GM23338 (cell line): ENCODE results near the gene TRABD2A. TPM values are rescaled to one million over a fixed set of nuclear protein-coding genes. Genes with fewer than 3 reads are reported as not detected.

Experiments
- ATAC-seq: fragments of 200-7000 bp; cut with Tn5 transposase; 3 replicates; pipeline ENCODE4 v1.9.1; 2020
- DNase-seq: peaks from one replicate; pipeline ENCODE4 v3.0.0-alpha.2; 2015; ENCODE audit warnings: low spot score
- H2AFZ ChIP-seq: fragments of 200-600 bp; sonication (generic); 2 replicates; pipeline ENCODE4 v1.8.0; 2016; ENCODE audit warnings: antibody characterized with exemption, mild to moderate bottlenecking, moderate library complexity
- H3F3A ChIP-seq: fragments of 200-600 bp; sonication (generic); replicated peaks from 2 replicates; pipeline ENCODE4 v1.8.0; 2017; ENCODE audit warnings: antibody characterized with exemption, mixed run types, low read depth
- H3K27ac ChIP-seq: fragments of 200-600 bp; sonication (generic); 2 replicates; pipeline ENCODE4 v1.6.1; 2016; ENCODE audit warnings: low read depth
- H3K27me3 ChIP-seq: fragments of 200-600 bp; sonication (generic); 2 replicates; pipeline ENCODE4 v1.8.0; 2016; ENCODE audit warnings: mild to moderate bottlenecking, mixed run types, moderate library complexity; ENCODE audit not compliant: insufficient read depth
- H3K36me3 ChIP-seq: fragments of 200-600 bp; sonication (generic); 2 replicates; pipeline ENCODE4 v1.8.0; 2016; ENCODE audit warnings: mild to moderate bottlenecking; ENCODE audit not compliant: insufficient read depth
- H3K4me1 ChIP-seq: fragments of 200-600 bp; sonication (generic); 2 replicates; pipeline ENCODE4 v1.8.0; 2016; ENCODE audit warnings: mild to moderate bottlenecking, moderate library complexity; ENCODE audit not compliant: insufficient read depth
- H3K4me2 ChIP-seq: fragments of 200-600 bp; sonication (generic); 2 replicates; pipeline ENCODE4 v1.7.1; 2017; ENCODE audit warnings: mixed run types
- H3K4me3 ChIP-seq: fragments of 200-600 bp; sonication (generic); 2 replicates; pipeline ENCODE4 v1.6.1; 2016; ENCODE audit warnings: mixed run types
- H3K79me2 ChIP-seq: fragments of 200-600 bp; sonication (generic); replicated peaks from 2 replicates; pipeline ENCODE4 v1.8.0; 2017; ENCODE audit warnings: mild to moderate bottlenecking; ENCODE audit not compliant: insufficient read depth
- H3K9me2 ChIP-seq: fragments of 200-600 bp; sonication (generic); 2 replicates; pipeline ENCODE4 v1.8.0; 2017; ENCODE audit not compliant: insufficient read depth
- H4K20me1 ChIP-seq: fragments of 200-600 bp; sonication (generic); replicated peaks from 2 replicates; pipeline ENCODE4 v1.8.0; 2017; ENCODE audit warnings: mild to moderate bottlenecking; ENCODE audit not compliant: insufficient read depth
- H3K27ac Mint-ChIP-seq: 2 replicates; pipeline ENCODE4 v1.8.0; 2020; ENCODE audit warnings: inconsistent platforms, mild to moderate bottlenecking, moderate library complexity, mixed read lengths
- H3K27me3 Mint-ChIP-seq: 3 replicates; pipeline ENCODE4 v1.8.0; 2022; ENCODE audit warnings: low read depth, mild to moderate bottlenecking, moderate library complexity, mixed read lengths, inconsistent platforms; ENCODE audit not compliant: insufficient read depth, poor library complexity
- H3K36me3 Mint-ChIP-seq: 3 replicates; pipeline ENCODE4 v1.8.0; 2021; ENCODE audit warnings: low read depth, mild to moderate bottlenecking, inconsistent platforms, moderate library complexity, mixed read lengths
- H3K4me1 Mint-ChIP-seq: 3 replicates; pipeline ENCODE4 v1.8.0; 2020; ENCODE audit warnings: mild to moderate bottlenecking, inconsistent platforms, mixed read lengths
- H3K4me3 Mint-ChIP-seq: 3 replicates; pipeline ENCODE4 v1.8.0; 2021; ENCODE audit warnings: moderate library complexity, mild to moderate bottlenecking, inconsistent platforms, mixed read lengths
- H3K9me3 Mint-ChIP-seq: 3 replicates; pipeline ENCODE4 v1.8.0; 2020; ENCODE audit warnings: moderate library complexity, mild to moderate bottlenecking, inconsistent platforms, mixed read lengths
- CREB1 ChIP-seq: fragments of 250-450 bp; sonication (Bioruptor Pico); IDR thresholded peaks from 2 replicates; pipeline ENCODE4 v1.5.0; 2020; ENCODE audit warnings: low read depth, mild to moderate bottlenecking, moderate library complexity
- CTCF ChIP-seq, 2 experiments: fragments of 200-600 bp in 1 of 2; sonication (generic) in 1 of 2; conservative IDR thresholded peaks; 2 replicates each; pipeline versions ENCODE4 v1.5.1 to v1.6.1; 2016 to 2017; ENCODE audit warnings: antibody characterized with exemption in 2 of 2, low read depth in 2 of 2, mild to moderate bottlenecking in 2 of 2, moderate library complexity in 1 of 2
- ETS1 ChIP-seq: IDR thresholded peaks from 2 replicates; pipeline ENCODE4 v1.6.1; 2016; ENCODE audit warnings: antibody characterized with exemption
- EZH2 ChIP-seq: fragments of 200-600 bp; sonication (generic); IDR thresholded peaks from one replicate; pipeline ENCODE4 v1.8.0; 2017; ENCODE audit warnings: antibody characterized with exemption, mild to moderate bottlenecking, low read depth; ENCODE audit not compliant: unreplicated experiment
- EZH2phosphoT487 ChIP-seq: fragments of 200-600 bp; sonication (generic); IDR thresholded peaks from one replicate; pipeline ENCODE4 v1.8.1; 2018; ENCODE audit warnings: antibody characterized with exemption; ENCODE audit not compliant: unreplicated experiment
- JUNB ChIP-seq: IDR thresholded peaks from one replicate; pipeline ENCODE4 v1.6.1; 2016; ENCODE audit warnings: antibody characterized with exemption; ENCODE audit not compliant: unreplicated experiment
- NANOG ChIP-seq: IDR thresholded peaks from 2 replicates; pipeline ENCODE4 v1.6.1; 2016; ENCODE audit warnings: antibody characterized with exemption, borderline replicate concordance
- POLR2AphosphoS5 ChIP-seq: IDR thresholded peaks from 2 replicates; pipeline ENCODE4 v1.6.1; 2016; ENCODE audit warnings: antibody characterized with exemption, low read depth
- REST ChIP-seq: IDR thresholded peaks from one replicate; pipeline ENCODE4 v1.6.1; 2018; ENCODE audit warnings: antibody characterized with exemption; ENCODE audit not compliant: unreplicated experiment
- STAT1 ChIP-seq: IDR thresholded peaks from one replicate; pipeline ENCODE4 v1.6.1; 2016; ENCODE audit warnings: antibody characterized with exemption; ENCODE audit not compliant: unreplicated experiment
- ZNF114 ChIP-seq: fragments of 250-450 bp; sonication (Bioruptor Pico); IDR thresholded peaks from 2 replicates; pipeline ENCODE4 v1.5.0; 2020; ENCODE audit warnings: mild to moderate bottlenecking, moderate library complexity
- ZNF331 ChIP-seq: fragments of 250-450 bp; sonication (Bioruptor Pico); IDR thresholded peaks from 2 replicates; pipeline ENCODE4 v1.5.0; 2020; ENCODE audit warnings: low read depth, mild to moderate bottlenecking, moderate library complexity
- polyA plus RNA-seq: library from polyadenylated mRNA; unstranded; fragments of >200 nt; fragmentation: Nextera tagmentation; extraction: Ambion mirVana; gene quantifications from 2 replicates; pipeline ENCODE4 v1.2.1, GENCODE V29; 2016
- total RNA-seq: library from RNA; depleted of rRNA; stranded (reverse); fragments of >200 nt; shearing (Covaris generic); gene quantifications from 2 replicates; pipeline ENCODE4 v1.2.3, GENCODE V29; 2014

TRABD2A gene
- total and polyA plus RNA-seq, 2 experiments from 2014 or later: 5.5 to 12.1 TPM

GRCh38 chr2:84858123-84858522, 22.8 kb downstream of the TRABD2A start:
- peak; percentile 55 for ATAC-seq
- Histone ChIP-seq H3K27me3 (peaks cover 41% of the 10 kb centered on the region), H3K9me2 (peaks cover 12% of the 10 kb centered on the region), H3K36me3 (no peaks in the 10 kb centered on the region), H3F3A (no peaks in the 10 kb centered on the region), H4K20me1 (no peaks in the 10 kb centered on the region; the same call in 1 of the 2 replicates), H3K27ac (no peak overlapping the region), H2AFZ (no peak overlapping the region), H3K79me2 (no peaks in the 10 kb centered on the region), H3K4me1 (peaks cover 24% of the 10 kb centered on the region), H3K4me3 (no peak overlapping the region), H3K4me2 (no peak overlapping the region)
- peaks cover 30% of the 10 kb centered on the region for H3K4me1 Mint-ChIP-seq
- peak; percentile 74 for DNase-seq
- H3K27ac Mint-ChIP-seq: no peak overlapping the region
- H3K9me3 Mint-ChIP-seq: peaks cover 6% of the 10 kb centered on the region
- peaks cover 45% of the 10 kb centered on the region for H3K27me3 Mint-ChIP-seq
- TF ChIP-seq CTCF (conservative IDR thresholded peaks at IDR 0.05; ENCODE audit: low read depth in 2 of 2): peak; percentile 64 to 85
- TF ChIP-seq ETS1: no peak
- no peak overlapping the region for H3K4me3 Mint-ChIP-seq
- peaks cover 3% of the 10 kb centered on the region; the same call in 2 of the 3 replicates for H3K36me3 Mint-ChIP-seq

- Histone ChIP-seq H3K27me3 (peaks cover 41% of the 10 kb centered on the region), H3K4me2 (no peak overlapping the region), H3F3A (no peaks in the 10 kb centered on the region), H3K4me3 (no peak overlapping the region), H3K4me1 (peaks cover 24% of the 10 kb centered on the region), H3K79me2 (no peaks in the 10 kb centered on the region), H2AFZ (no peak overlapping the region), H3K27ac (no peak overlapping the region), H4K20me1 (no peaks in the 10 kb centered on the region; the same call in 1 of the 2 replicates), H3K9me2 (peaks cover 12% of the 10 kb centered on the region), H3K36me3 (no peaks in the 10 kb centered on the region)
- Mint-ChIP-seq H3K9me3 (peaks cover 9% of the 10 kb centered on the region), H3K36me3 (peaks cover 6% of the 10 kb centered on the region; the same call in 2 of the 3 replicates), H3K27ac (no peak overlapping the region), H3K4me3 (no peak overlapping the region), H3K27me3 (peaks cover 45% of the 10 kb centered on the region), H3K4me1 (peaks cover 30% of the 10 kb centered on the region)
- DNase-seq: no peak
- ATAC-seq: no peak
- no peak for TF ChIP-seq EZH2phosphoT487
- no peak for TF ChIP-seq NANOG
- no peak for TF ChIP-seq STAT1
- TF ChIP-seq ZNF331 (CRISPR knock-in tag): no peak
- TF ChIP-seq EZH2: no peak
- TF ChIP-seq REST: no peak
- no peak for TF ChIP-seq JUNB
- no peak for TF ChIP-seq POLR2AphosphoS5
- TF ChIP-seq CTCF (conservative IDR thresholded peaks at IDR 0.05; ENCODE audit: low read depth in 2 of 2): no peak
- TF ChIP-seq ZNF114: no peak
- no peak for TF ChIP-seq ETS1
- TF ChIP-seq CREB1 (CRISPR knock-in tag): no peak
Measured at GRCh38 chr2:84857566-84857965, 23.3 kb downstream of the TRABD2A start.
